Astrocyte (in vitro differentiated cells and primary cell): ENCODE results near the gene MTMR6.

Experiments used
- EZH2 ChIP-seq: IDR thresholded peaks from 2 replicates; pipeline ENCODE4 v1.6.1; 2012; ENCODE audit warnings: mild to moderate bottlenecking, low read length, inconsistent platforms; ENCODE audit not compliant: insufficient read depth
- TF ChIP-seq, protein P1 (sequence below): IDR thresholded peaks from 2 replicates; pipeline ENCODE4 v1.5.1; 2011; ENCODE audit warnings: low read depth, mild to moderate bottlenecking, inconsistent platforms, low read length, moderate library complexity; ENCODE audit not compliant: insufficient read depth

DNA sequence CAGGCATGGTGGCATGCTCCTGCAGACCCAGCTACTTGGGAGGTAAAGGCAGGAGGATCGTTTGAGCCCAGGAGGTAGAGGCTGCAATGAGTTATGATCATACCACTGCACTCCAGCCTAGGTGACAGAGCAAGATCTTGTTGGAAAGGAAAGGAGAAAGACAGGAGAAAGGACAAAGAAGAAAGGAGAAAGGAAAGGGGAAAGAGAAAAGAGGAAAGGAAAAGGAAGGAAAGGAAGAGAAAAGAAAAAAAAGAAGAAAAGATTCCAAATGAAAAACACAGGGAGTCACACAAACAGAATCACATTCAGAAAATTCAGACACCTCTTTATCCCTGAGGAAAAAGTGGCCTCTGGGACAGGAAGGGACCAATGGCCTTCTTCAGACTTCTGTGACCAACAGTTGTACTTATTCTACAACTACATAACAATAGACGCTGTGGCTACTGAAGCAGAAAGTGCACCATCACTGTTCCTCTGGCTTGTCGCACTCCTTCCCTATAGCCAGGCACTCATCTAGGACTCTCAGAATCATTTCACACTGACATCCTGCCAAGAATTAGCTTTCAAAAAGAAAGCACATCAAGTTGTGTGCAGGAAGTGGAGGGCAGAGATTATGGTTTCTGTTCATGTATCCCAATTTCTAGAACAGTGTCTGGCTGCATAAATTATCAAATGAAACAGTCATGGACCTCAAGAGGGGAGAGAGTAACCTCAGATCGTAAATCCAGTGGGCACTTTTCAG lies 5.9 kb downstream of the MTMR6 start:
- no peak for TF ChIP-seq EZH2
- TF ChIP-seq, protein P1, sequence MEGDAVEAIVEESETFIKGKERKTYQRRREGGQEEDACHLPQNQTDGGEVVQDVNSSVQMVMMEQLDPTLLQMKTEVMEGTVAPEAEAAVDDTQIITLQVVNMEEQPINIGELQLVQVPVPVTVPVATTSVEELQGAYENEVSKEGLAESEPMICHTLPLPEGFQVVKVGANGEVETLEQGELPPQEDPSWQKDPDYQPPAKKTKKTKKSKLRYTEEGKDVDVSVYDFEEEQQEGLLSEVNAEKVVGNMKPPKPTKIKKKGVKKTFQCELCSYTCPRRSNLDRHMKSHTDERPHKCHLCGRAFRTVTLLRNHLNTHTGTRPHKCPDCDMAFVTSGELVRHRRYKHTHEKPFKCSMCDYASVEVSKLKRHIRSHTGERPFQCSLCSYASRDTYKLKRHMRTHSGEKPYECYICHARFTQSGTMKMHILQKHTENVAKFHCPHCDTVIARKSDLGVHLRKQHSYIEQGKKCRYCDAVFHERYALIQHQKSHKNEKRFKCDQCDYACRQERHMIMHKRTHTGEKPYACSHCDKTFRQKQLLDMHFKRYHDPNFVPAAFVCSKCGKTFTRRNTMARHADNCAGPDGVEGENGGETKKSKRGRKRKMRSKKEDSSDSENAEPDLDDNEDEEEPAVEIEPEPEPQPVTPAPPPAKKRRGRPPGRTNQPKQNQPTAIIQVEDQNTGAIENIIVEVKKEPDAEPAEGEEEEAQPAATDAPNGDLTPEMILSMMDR: no peak
